HG03575 (cell line): ENCODE measurements around the gene SVIL.
"Not testable (repeated sequence)": the region's sequence is repeated elsewhere in the genome, so short reads cannot be mapped to it uniquely, and the experiment has no call there.

Source experiments
- ATAC-seq: cut with Tn5 transposase; IDR thresholded peaks from one replicate; pipeline ENCODE4 v1.9.1; 2021; ENCODE audit not compliant: unreplicated experiment, insufficient number of reproducible peaks, low FRiP score; ENCODE audit errors: extremely low read depth

The SVIL gene

GRCh38 chr10:29609696-29610095, 25.1 kb downstream of the SVIL start:
- no peak for ATAC-seq

- no peak for ATAC-seq
Measured at GRCh38 chr10:29608476-29609301, 26.1 kb downstream of the SVIL start.

GRCh38 chr10:29608062-29608461, 26.7 kb downstream of the SVIL start:
- ATAC-seq, result no peak

- no peak for ATAC-seq
Measured at GRCh38 chr10:29607576-29607975, 27.2 kb downstream of the SVIL start.

- ATAC-seq, result not testable (repeated sequence)
Measured at GRCh38 chr10:29606693-29607092, 28.1 kb downstream of the SVIL start.

GRCh38 chr10:29604291-29604825, 30.4 kb downstream of the SVIL start:
- no peak for ATAC-seq

- ATAC-seq, result no peak
Measured at GRCh38 chr10:29603223-29603896, 31.4 kb downstream of the SVIL start.

GRCh38 chr10:29600821-29601220, 34.0 kb downstream of the SVIL start:
- ATAC-seq, result no peak

GRCh38 chr10:29600067-29600466, 34.7 kb downstream of the SVIL start:
- ATAC-seq, result no peak

GRCh38 chr10:29598851-29599311, 35.9 kb downstream of the SVIL start:
- ATAC-seq, result no peak

- ATAC-seq, result no peak
Measured at GRCh38 chr10:29596826-29597225, 37.9 kb downstream of the SVIL start.

- no peak for ATAC-seq
Measured at GRCh38 chr10:29596356-29596755, 38.4 kb downstream of the SVIL start.

- no peak for ATAC-seq
Measured at GRCh38 chr10:29595636-29596225, 39.0 kb downstream of the SVIL start.

GRCh38 chr10:29595146-29595545, 39.6 kb downstream of the SVIL start:
- ATAC-seq, result no peak

- ATAC-seq, result no peak
Measured at GRCh38 chr10:29591651-29591968, 43.2 kb downstream of the SVIL start.

- no peak for ATAC-seq
Measured at GRCh38 chr10:29590915-29591650, 43.7 kb downstream of the SVIL start.

- ATAC-seq, result no peak
Measured at GRCh38 chr10:29588629-29589421, 45.9 kb downstream of the SVIL start.

GRCh38 chr10:29587750-29588628, 46.8 kb downstream of the SVIL start:
- not testable (repeated sequence) for ATAC-seq
